Right ventricle myocardium inferior (tissue), 1 donor: ENCODE results near the gene STEAP3. TPM values are rescaled to one million over a fixed set of nuclear protein-coding genes. Genes with fewer than 3 reads are reported as not detected.

ENCODE experiments used
- ATAC-seq: fragments of 200-7000 bp; cut with Tn5 transposase; one replicate; pipeline ENCODE4 v1.9.1; 2020; ENCODE audit warnings: mild to moderate bottlenecking, moderate library complexity
- DNase-seq: peaks from one replicate; pipeline ENCODE4 v3.0.0; 2021; ENCODE audit errors: missing footprints
- intact Hi-C: fragments of 100-400 bp; cut with DNase I; formaldehyde crosslinking; loops from one replicate; pipeline ENCODE4 v1.11.0; 2022
- total RNA-seq: library from RNA; stranded (reverse); fragmentation: NEBNext Ultra II Directional; extraction: Animal tissue kit (Norgen Biotek cat#: 25700); gene quantifications from one replicate; pipeline ENCODE4 v1.2.1, GENCODE V29; 2021
- donor health status: DM: no; HTN: yes; CAD: no; lungs with severe emphysema.

Gene STEAP3
- total RNA-seq, 1 donor from 2014 or later: 12.9 TPM

- intact Hi-C loops: loop anchor here (5.0 kb wide), 2 partner anchors 71 to 91 kb away; no protein-coding TSS in a partner anchor
- DNase-seq: no peak
- no peak for ATAC-seq
Observed at GRCh38 chr2:119221609-119222008, 2.0 kb upstream of the STEAP3 start.

GRCh38 chr2:119222213-119222612 is 1.4 kb upstream of the STEAP3 start:
- ATAC-seq (no peak), DNase-seq (no peak)
- intact Hi-C loops: loop anchor here (5.0 kb wide), 2 partner anchors 70 to 90 kb away; no protein-coding TSS in a partner anchor

GRCh38 chr2:119222863-119223520 is 642 bp upstream of the STEAP3 start:
- DNase-seq: no peak
- ATAC-seq: no peak
- intact Hi-C loops: loop anchor here (5.0 kb wide), 2 partner anchors 69 to 89 kb away; no protein-coding TSS in a partner anchor

- DNase-seq (no peak), ATAC-seq (no peak)
- intact Hi-C loops: loop anchor here (5.0 kb wide), 2 partner anchors 68 to 88 kb away; no protein-coding TSS in a partner anchor
Observed at GRCh38 chr2:119224391-119225104, 914 bp downstream of the STEAP3 start.

- intact Hi-C loops: no loop called here
- ATAC-seq (no peak), DNase-seq (no peak)
Observed at GRCh38 chr2:119225105-119225865, 1.7 kb downstream of the STEAP3 start.

GRCh38 chr2:119225926-119226325 is 2.3 kb downstream of the STEAP3 start:
- intact Hi-C loops: no loop called here
- no peak for DNase-seq
- ATAC-seq: no peak

- ATAC-seq (no peak), DNase-seq (no peak)
- intact Hi-C loops: no loop called here
Observed at GRCh38 chr2:119227346-119227745, 3.7 kb downstream of the STEAP3 start.

- intact Hi-C loops: no loop called here
Observed at GRCh38 chr2:119228136-119228535, 4.5 kb downstream of the STEAP3 start.

GRCh38 chr2:119228964-119229363 is 5.3 kb downstream of the STEAP3 start:
- no peak for ATAC-seq
- intact Hi-C loops: no loop called here
- no peak for DNase-seq

More at GRCh38 chr2:119228136-119228535, 4.5 kb downstream of the STEAP3 start:
- no peak for DNase-seq
- no peak for ATAC-seq

- no peak for ATAC-seq
- no peak for DNase-seq
- intact Hi-C loops: no loop called here
Observed at GRCh38 chr2:119229716-119230115, 6.1 kb downstream of the STEAP3 start.

- no peak for ATAC-seq
Observed at GRCh38 chr2:119230219-119231185, 6.9 kb downstream of the STEAP3 start.

GRCh38 chr2:119231975-119232665 is 8.5 kb downstream of the STEAP3 start:
- ATAC-seq: no peak
- no peak for DNase-seq
- intact Hi-C loops: no loop called here

More at GRCh38 chr2:119230219-119231185, 6.9 kb downstream of the STEAP3 start:
- DNase-seq: no peak
- intact Hi-C loops: no loop called here

- ATAC-seq (no peak), DNase-seq (no peak)
- intact Hi-C loops: no loop called here
Observed at GRCh38 chr2:119232666-119232993, 9.0 kb downstream of the STEAP3 start.

- intact Hi-C loops: no loop called here
- ATAC-seq: no peak
- no peak for DNase-seq
Observed at GRCh38 chr2:119233326-119234020, 9.8 kb downstream of the STEAP3 start.

GRCh38 chr2:119234021-119235019 is 10.7 kb downstream of the STEAP3 start:
- no peak for DNase-seq
- intact Hi-C loops: no loop called here

GRCh38 chr2:119236796-119237195 is 13.2 kb downstream of the STEAP3 start:
- ATAC-seq (no peak), DNase-seq (no peak)
- intact Hi-C loops: no loop called here

More at GRCh38 chr2:119234021-119235019, 10.7 kb downstream of the STEAP3 start:
- peak; percentile 53 for ATAC-seq
